Measurements from ENCODE around the gene CCDC47.

CCDC47 gene

DNA sequence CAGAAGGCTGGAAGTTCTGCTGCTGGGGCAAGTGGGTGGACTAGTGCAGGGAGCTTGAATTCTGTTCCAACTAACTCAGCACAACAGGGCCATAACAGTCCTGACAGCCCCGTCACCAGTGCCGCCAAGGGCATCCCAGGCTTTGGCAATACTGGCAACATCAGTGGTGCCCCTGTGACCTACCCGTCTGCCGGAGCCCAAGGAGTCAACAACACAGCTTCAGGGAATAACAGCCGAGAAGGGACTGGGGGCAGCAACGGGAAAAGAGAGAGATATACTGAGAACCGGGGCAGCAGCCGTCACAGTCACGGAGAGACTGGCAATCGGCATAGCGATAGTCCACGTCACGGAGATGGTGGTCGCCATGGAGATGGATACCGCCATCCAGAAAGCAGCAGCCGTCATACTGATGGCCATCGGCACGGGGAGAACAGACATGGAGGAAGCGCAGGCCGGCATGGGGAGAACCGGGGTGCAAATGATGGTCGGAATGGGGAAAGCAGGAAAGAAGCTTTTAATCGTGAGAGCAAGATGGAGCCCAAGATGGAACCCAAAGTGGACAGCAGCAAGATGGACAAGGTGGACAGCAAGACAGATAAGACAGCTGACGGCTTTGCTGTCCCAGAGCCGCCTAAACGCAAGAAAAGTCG lies 44.5 kb upstream of the CCDC47 start:
- TF ChIP-seq, protein P1, sequence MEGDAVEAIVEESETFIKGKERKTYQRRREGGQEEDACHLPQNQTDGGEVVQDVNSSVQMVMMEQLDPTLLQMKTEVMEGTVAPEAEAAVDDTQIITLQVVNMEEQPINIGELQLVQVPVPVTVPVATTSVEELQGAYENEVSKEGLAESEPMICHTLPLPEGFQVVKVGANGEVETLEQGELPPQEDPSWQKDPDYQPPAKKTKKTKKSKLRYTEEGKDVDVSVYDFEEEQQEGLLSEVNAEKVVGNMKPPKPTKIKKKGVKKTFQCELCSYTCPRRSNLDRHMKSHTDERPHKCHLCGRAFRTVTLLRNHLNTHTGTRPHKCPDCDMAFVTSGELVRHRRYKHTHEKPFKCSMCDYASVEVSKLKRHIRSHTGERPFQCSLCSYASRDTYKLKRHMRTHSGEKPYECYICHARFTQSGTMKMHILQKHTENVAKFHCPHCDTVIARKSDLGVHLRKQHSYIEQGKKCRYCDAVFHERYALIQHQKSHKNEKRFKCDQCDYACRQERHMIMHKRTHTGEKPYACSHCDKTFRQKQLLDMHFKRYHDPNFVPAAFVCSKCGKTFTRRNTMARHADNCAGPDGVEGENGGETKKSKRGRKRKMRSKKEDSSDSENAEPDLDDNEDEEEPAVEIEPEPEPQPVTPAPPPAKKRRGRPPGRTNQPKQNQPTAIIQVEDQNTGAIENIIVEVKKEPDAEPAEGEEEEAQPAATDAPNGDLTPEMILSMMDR (IDR thresholded peaks at IDR 0.05): no peak

DNA sequence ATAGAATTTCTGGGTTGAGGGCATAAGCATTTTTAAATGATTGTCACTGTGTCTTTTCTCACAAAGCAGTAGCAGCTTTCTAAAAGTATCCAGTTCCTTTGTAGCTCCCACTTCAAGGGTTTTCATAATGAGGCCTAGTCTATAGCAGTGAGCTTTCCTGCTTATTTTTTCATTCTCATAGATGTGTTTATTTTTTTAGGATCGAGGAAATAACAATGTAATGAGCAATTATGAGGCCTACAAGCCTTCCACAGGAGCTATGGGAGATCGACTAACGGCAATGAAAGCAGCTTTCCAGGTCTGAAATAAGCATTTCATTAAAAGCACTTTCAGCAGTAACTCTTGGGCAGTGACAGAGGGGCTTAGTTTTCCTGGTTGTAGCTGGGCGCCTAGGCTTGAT lies 43.3 kb upstream of the CCDC47 start:
- TF ChIP-seq, protein P1 (IDR thresholded peaks at IDR 0.05): no peak

DNA sequence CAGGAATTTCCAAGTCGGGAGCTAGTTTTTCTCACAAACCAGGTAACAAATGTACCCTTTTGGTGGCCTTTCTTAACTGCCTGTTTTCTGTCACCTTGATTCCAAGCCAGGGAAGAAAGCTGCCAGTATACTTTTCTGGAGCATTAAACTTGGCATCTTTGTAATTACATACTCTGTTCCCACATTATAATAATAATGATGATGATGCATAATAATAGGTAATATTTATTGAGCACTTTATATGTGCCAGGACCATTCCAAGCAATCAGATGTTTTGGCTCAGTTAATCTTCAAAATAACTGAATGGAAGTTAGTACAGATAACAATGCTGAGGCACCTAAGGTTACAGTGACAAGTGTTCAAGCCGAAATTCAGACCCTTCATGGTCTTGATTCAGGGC lies 42.7 kb upstream of the CCDC47 start:
- TF ChIP-seq, protein P1 (IDR thresholded peaks at IDR 0.05): no peak

DNA sequence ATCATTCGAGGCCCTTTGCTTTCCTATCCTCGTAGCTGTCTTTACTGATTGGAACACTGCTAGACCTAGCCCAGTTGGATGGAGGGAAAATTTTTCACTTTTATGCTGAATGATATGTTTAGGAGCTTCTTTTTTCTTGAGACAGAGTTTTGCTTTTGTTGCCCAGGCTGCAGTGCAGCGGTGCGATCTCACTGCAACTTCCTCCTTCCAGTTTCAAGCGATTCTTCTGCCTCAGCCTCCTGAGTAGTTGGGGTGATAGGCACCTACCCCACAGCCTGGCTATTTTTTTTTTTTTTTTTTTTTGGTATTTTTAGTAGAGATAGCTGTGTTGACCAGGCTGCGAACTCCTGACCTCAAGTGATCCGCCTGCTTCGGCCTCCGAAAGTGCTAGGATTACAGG lies 36.6 kb upstream of the CCDC47 start:
- TF ChIP-seq, protein P1 (IDR thresholded peaks at IDR 0.05): no peak

DNA sequence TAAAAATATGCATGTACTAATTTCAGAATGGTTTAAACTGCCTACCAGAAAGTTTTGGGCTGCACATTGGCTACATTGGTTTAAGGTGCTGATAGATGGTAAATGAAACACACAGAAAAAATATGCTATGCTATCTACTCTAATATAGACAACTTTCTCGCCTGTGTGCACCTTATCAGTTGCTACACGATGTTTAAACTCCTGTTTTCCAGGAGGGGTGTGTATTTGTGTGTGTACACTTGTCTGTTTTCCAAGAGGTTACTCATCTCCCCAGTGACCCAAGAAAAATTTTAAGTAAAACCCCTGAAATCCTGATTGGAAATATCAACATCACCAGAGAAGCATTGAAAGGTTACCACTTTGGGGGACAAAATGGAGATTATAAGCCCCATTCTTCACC lies 32.2 kb upstream of the CCDC47 start:
- TF ChIP-seq, protein P1 (IDR thresholded peaks at IDR 0.05): no peak

DNA sequence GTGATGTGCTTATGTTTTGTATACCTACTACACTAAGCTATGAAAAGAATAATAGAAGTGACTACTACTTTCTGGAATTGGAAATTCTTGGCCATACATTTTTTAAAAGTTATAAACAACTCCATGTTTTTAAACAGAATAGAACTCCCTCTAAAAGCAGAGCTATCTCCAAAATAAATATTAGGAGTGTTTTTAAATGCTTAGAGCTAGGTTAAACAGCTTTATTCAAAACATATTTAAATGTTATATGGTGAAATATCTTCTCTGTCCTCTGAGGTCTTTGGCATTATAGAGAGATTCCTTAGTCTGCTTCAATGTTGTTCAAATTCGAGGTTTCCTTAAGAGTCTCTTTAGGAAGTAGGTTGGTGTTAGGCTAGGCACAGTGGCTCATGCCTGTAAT lies 30.9 kb upstream of the CCDC47 start:
- TF ChIP-seq, protein P1 (IDR thresholded peaks at IDR 0.05): no peak

DNA sequence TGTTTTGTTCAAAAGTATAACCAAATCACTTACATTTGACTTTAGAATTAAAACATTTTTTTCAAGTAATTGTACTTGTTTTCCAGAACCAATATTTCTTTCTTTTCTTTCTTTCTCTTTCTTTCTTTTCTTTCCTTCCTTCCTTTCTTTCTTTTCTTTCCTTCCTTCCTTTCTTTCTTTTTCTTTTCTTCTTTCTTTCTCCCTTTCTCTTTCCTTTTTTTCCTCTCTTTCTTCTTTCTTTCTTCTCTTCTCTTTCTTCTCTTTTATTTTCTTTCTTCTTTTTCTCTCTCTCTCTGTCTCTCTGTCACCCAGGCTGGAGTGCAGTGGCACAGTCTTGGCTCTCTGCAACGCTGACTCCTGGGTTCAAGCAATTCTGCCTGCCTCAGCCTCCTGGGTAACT lies 27.4 kb upstream of the CCDC47 start:
- TF ChIP-seq, protein P1 (IDR thresholded peaks at IDR 0.05): no peak

DNA sequence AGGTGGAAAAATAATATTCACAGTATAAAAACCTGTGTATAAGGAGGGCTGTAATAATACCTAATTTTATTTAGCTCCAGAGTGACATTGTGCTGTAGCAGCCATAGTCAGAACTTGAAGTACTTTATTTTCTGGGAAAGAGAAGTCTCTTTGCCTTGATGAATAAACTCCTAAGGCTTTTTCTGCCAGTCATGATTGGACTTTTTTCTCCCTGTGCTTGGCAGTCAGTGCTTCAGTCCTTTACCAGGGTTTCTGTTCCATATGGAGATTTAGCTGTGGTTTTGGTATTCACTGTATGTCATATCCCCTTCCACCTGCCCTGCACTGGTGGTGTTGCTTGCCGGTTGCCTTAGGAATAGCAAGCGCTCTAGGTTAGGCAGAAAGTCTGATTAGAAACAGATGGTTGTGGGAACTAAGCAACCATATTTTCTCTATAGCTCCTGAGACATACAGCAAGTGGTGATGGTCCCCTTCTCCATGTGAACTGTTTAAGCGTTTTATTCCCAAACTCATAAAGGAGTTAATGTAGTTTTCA lies 25.2 kb upstream of the CCDC47 start:
- TF ChIP-seq, protein P1 (IDR thresholded peaks at IDR 0.05): no peak

Data from LNCAP (cell line).